Measurements from ENCODE around the gene PRR9. TPM values are rescaled to one million over a fixed set of nuclear protein-coding genes. Genes with fewer than 3 reads are reported as not detected.

The PRR9 gene
- total RNA-seq, 4 donors from 2014 or later = not detected

- peak overlapping the region; percentile 11 to 59 for H3K4me3 ChIP-seq
- no peak for TF ChIP-seq CTCF (IDR thresholded peaks at IDR 0.05)
- no peak for TF ChIP-seq EP300 (IDR thresholded peaks at IDR 0.05)
- no peak for TF ChIP-seq POLR2AphosphoS5 (IDR thresholded peaks at IDR 0.05)
- no peak for TF ChIP-seq POLR2A (IDR thresholded peaks at IDR 0.05)
- H3K9me3 ChIP-seq = no peaks in the 10 kb centered on the region
- peaks cover 77% of the 10 kb centered on the region for H3K27me3 ChIP-seq
- H3K4me1 ChIP-seq = peaks cover 0 to 24% (median 7%) of the 10 kb centered on the region in 3 donors
- 10 to 35% methylated on average over 2 to 7 of the region's 80 CpGs for WGBS, 2 donors (ENCODE audit: low coverage in 1 of 2)
- H3K36me3 ChIP-seq = no peaks in the 10 kb centered on the region
- peak; percentile 77 for ATAC-seq
- peak overlapping the region in 1 of 4 donors; percentile 32 for H3K27ac ChIP-seq
Measured at GRCh38 chr1:153261281-153262069, 44.1 kb downstream of the PRR9 start.

- TF ChIP-seq CTCF (IDR thresholded peaks at IDR 0.05) (no peak), POLR2A (IDR thresholded peaks at IDR 0.05) (no peak), POLR2AphosphoS5 (IDR thresholded peaks at IDR 0.05) (no peak), EP300 (IDR thresholded peaks at IDR 0.05) (no peak)
- H3K27ac ChIP-seq = no peak overlapping the region
- ATAC-seq = no peak
- H3K4me3 ChIP-seq = peak overlapping the region in 1 of 2 donors; percentile 59
- no peaks in the 10 kb centered on the region for H3K9me3 ChIP-seq
- WGBS, 2 donors (ENCODE audit: low coverage in 1 of 2) = 38 to 53% methylated on average over 5 of the region's 6 CpGs
- H3K27me3 ChIP-seq = peaks cover 82% of the 10 kb centered on the region
- no peaks in the 10 kb centered on the region for H3K36me3 ChIP-seq
- H3K4me1 ChIP-seq = peaks cover 0 to 24% (median 7%) of the 10 kb centered on the region in 3 donors
Measured at GRCh38 chr1:153262070-153262366, 44.6 kb downstream of the PRR9 start.

GRCh38 chr1:153262462-153263157 lies 45.2 kb downstream of the PRR9 start:
- no peak overlapping the region for H3K4me3 ChIP-seq
- H3K9me3 ChIP-seq = no peaks in the 10 kb centered on the region
- no peaks in the 10 kb centered on the region for H3K36me3 ChIP-seq
- no peak for ATAC-seq
- H3K4me1 ChIP-seq = peaks cover 0 to 24% (median 7%) of the 10 kb centered on the region in 3 donors
- H3K27me3 ChIP-seq = peaks cover 88% of the 10 kb centered on the region
- H3K27ac ChIP-seq = no peak overlapping the region
- WGBS, 2 donors (ENCODE audit: low coverage in 1 of 2) = 34 to 39% methylated on average over 9 to 10 of the region's 10 CpGs
- TF ChIP-seq POLR2A (IDR thresholded peaks at IDR 0.05) = no peak
- TF ChIP-seq POLR2AphosphoS5 (IDR thresholded peaks at IDR 0.05) = no peak
- TF ChIP-seq EP300 (IDR thresholded peaks at IDR 0.05) = no peak
- TF ChIP-seq CTCF (IDR thresholded peaks at IDR 0.05) = no peak

- H3K27me3 ChIP-seq = peaks cover 78% of the 10 kb centered on the region
- H3K27ac ChIP-seq = no peak overlapping the region
- no peaks in the 10 kb centered on the region for H3K36me3 ChIP-seq
- H3K4me3 ChIP-seq = no peak overlapping the region
- TF ChIP-seq EP300 (IDR thresholded peaks at IDR 0.05) (no peak), CTCF (IDR thresholded peaks at IDR 0.05) (no peak), POLR2AphosphoS5 (IDR thresholded peaks at IDR 0.05) (no peak), POLR2A (IDR thresholded peaks at IDR 0.05) (no peak)
- H3K9me3 ChIP-seq = no peaks in the 10 kb centered on the region
- WGBS, 2 donors (ENCODE audit: low coverage in 1 of 2) = 80 to 100% methylated on average over 1 of the region's 1 CpG
- H3K4me1 ChIP-seq = peaks cover 0 to 24% (median 7%) of the 10 kb centered on the region in 3 donors
- no peak for ATAC-seq
Measured at GRCh38 chr1:153265457-153265856, 48.1 kb downstream of the PRR9 start.

Other genes with a start within 250 kb of the PRR9 start
- gene SPRR4, start 246.9 kb upstream of the PRR9 start, total RNA-seq = not detected
- gene SPRR1A, start 233.5 kb upstream of the PRR9 start, total RNA-seq = not detected
- 100 to 1,000 TPM in 1 of 4 donors, 10 to 100 TPM in 2, 1 to 10 TPM in 1; 5.9 to 291 (median 21.5) TPM for gene SPRR3, start 215.8 kb upstream of the PRR9 start, total RNA-seq
- gene SPRR1B, start 186.4 kb upstream of the PRR9 start, total RNA-seq = 10 to 100 TPM in 2 of 4 donors, not detected in 2; 15.1 to 30.0 TPM
- 10 to 100 TPM in 2 of 4 donors, 1 to 10 TPM in 1, not detected in 1; 1.2 to 22.4 (median 10.6) TPM for gene SPRR2D, start 176.5 kb upstream of the PRR9 start, total RNA-seq
- 10 to 100 TPM in 2 of 4 donors, under 1 TPM in 1, not detected in 1; 0.67 to 59.3 (median 22.1) TPM for gene SPRR2A, start 160.1 kb upstream of the PRR9 start, total RNA-seq
- gene SPRR2B, start 146.0 kb upstream of the PRR9 start, total RNA-seq = not detected
- gene SPRR2E, start 123.1 kb upstream of the PRR9 start, total RNA-seq = 10 to 100 TPM in 2 of 4 donors, 1 to 10 TPM in 1, not detected in 1; 2.1 to 20.8 (median 13.5) TPM
- 10 to 100 TPM in 1 of 4 donors, 1 to 10 TPM in 1, not detected in 2; 7.7 to 12.0 TPM for gene SPRR2F, start 104.1 kb upstream of the PRR9 start, total RNA-seq
- gene SPRR2G, start 66.7 kb upstream of the PRR9 start, total RNA-seq = not detected
- gene LELP1, start 14.2 kb upstream of the PRR9 start, total RNA-seq = not detected
- gene LORICRIN, start 42.1 kb downstream of the PRR9 start, total RNA-seq = not detected
- under 1 TPM in 1 of 4 donors, not detected in 3; 0.45 TPM for gene PGLYRP3, start 95.4 kb downstream of the PRR9 start, total RNA-seq
- gene PGLYRP4, start 131.3 kb downstream of the PRR9 start, total RNA-seq = not detected
- 1,000 to 10,000 TPM in 1 of 4 donors, 100 to 1,000 TPM in 2, 10 to 100 TPM in 1; 65.3 to 2,906 (median 485) TPM for gene S100A9, start 140.3 kb downstream of the PRR9 start, total RNA-seq
- 10 to 100 TPM in 2 of 4 donors, 1 to 10 TPM in 1, not detected in 1; 1.4 to 21.1 (median 12.6) TPM for gene S100A12, start 158.0 kb downstream of the PRR9 start, total RNA-seq
- gene S100A8, start 173.5 kb downstream of the PRR9 start, total RNA-seq = 100 to 1,000 TPM in 2 of 4 donors, 10 to 100 TPM in 2; 13.1 to 745 (median 110) TPM
- gene S100A7A, start 198.9 kb downstream of the PRR9 start, total RNA-seq = under 1 TPM in 2 of 4 donors, not detected in 2; 0.16 to 0.79 TPM
- gene S100A7, start 243.1 kb downstream of the PRR9 start, total RNA-seq = 100 to 1,000 TPM in 1 of 4 donors, 10 to 100 TPM in 1, not detected in 2; 33.0 to 253 TPM

All from gastroesophageal sphincter (tissue), 4 donors.